Neural crest cell (in vitro differentiated cells): ENCODE measurements around the gene ACER3. TPM values are rescaled to one million over a fixed set of nuclear protein-coding genes. Genes with fewer than 3 reads are reported as not detected.

ENCODE experiments used
- DNase-seq: peaks from one replicate; pipeline ENCODE4 v3.0.0; 2021; ENCODE audit warnings: low read depth, mixed read lengths, low spot score
- H3K27ac Mint-ChIP-seq: one replicate; pipeline ENCODE4 v1.8.0; 2021; ENCODE audit warnings: mild to moderate bottlenecking, mixed read lengths; ENCODE audit not compliant: unreplicated experiment
- H3K27me3 Mint-ChIP-seq: 2 replicates; pipeline ENCODE4 v1.8.0; 2021; ENCODE audit warnings: low read depth, mild to moderate bottlenecking, mixed read lengths
- H3K36me3 Mint-ChIP-seq: 2 replicates; pipeline ENCODE4 v1.8.0; 2021; ENCODE audit warnings: low read depth, mild to moderate bottlenecking, mixed read lengths
- H3K4me1 Mint-ChIP-seq: 2 replicates; pipeline ENCODE4 v1.8.0; 2021; ENCODE audit warnings: mixed read lengths
- H3K4me3 Mint-ChIP-seq: one replicate; pipeline ENCODE4 v1.8.0; 2021; ENCODE audit warnings: mild to moderate bottlenecking, mixed read lengths
- H3K9me3 Mint-ChIP-seq: 2 replicates; pipeline ENCODE4 v1.8.0; 2021; ENCODE audit warnings: mixed read lengths
- CTCF ChIP-seq: fragments of 200-600 bp; sonication (generic); conservative IDR thresholded peaks from 2 replicates; pipeline ENCODE4 v1.5.0; 2021; ENCODE audit warnings: antibody characterized with exemption, mild to moderate bottlenecking
- total RNA-seq: library from RNA; stranded (reverse); gene quantifications from 2 replicates; pipeline ENCODE4 v1.2.1, GENCODE V29; 2021

The ACER3 gene
- total RNA-seq, 1 donor from 2014 or later, result 19.0 TPM

- no peak for DNase-seq
- Mint-ChIP-seq H3K36me3 (no peaks in the 10 kb centered on the region), H3K27ac (no peak overlapping the region)
Observed at GRCh38 chr11:77054084-77054483, 193.4 kb downstream of the ACER3 start.

GRCh38 chr11:77055101-77055561 is 194.4 kb downstream of the ACER3 start:
- no peak for TF ChIP-seq CTCF
- DNase-seq, result no peak

More at GRCh38 chr11:77054084-77054483, 193.4 kb downstream of the ACER3 start:
- no peak overlapping the region for H3K4me3 Mint-ChIP-seq
- peaks cover 4% of the 10 kb centered on the region for H3K9me3 Mint-ChIP-seq
- TF ChIP-seq CTCF, result no peak
- peaks cover 9% of the 10 kb centered on the region for H3K4me1 Mint-ChIP-seq
- H3K27me3 Mint-ChIP-seq, result no peaks in the 10 kb centered on the region

GRCh38 chr11:77055913-77056312 is 195.2 kb downstream of the ACER3 start:
- DNase-seq, result no peak
- Mint-ChIP-seq H3K4me1 (peaks cover 9% of the 10 kb centered on the region), H3K27ac (no peak overlapping the region), H3K36me3 (no peaks in the 10 kb centered on the region), H3K27me3 (peaks cover 3% of the 10 kb centered on the region), H3K4me3 (no peak overlapping the region), H3K9me3 (peaks cover 6% of the 10 kb centered on the region)
- no peak for TF ChIP-seq CTCF

More at GRCh38 chr11:77055101-77055561, 194.4 kb downstream of the ACER3 start:
- Mint-ChIP-seq H3K36me3 (no peaks in the 10 kb centered on the region), H3K9me3 (peaks cover 4% of the 10 kb centered on the region), H3K27me3 (peaks cover 3% of the 10 kb centered on the region), H3K4me3 (no peak overlapping the region), H3K4me1 (peaks cover 9% of the 10 kb centered on the region), H3K27ac (no peak overlapping the region)

GRCh38 chr11:77056814-77057402 is 196.2 kb downstream of the ACER3 start:
- no peak for TF ChIP-seq CTCF
- Mint-ChIP-seq H3K9me3 (peaks cover 6% of the 10 kb centered on the region), H3K27me3 (peaks cover 3% of the 10 kb centered on the region), H3K4me1 (peaks cover 9% of the 10 kb centered on the region), H3K4me3 (no peak overlapping the region), H3K27ac (no peak overlapping the region), H3K36me3 (no peaks in the 10 kb centered on the region)
- DNase-seq, result no peak

- Mint-ChIP-seq H3K27ac (no peak overlapping the region), H3K9me3 (peaks cover 6% of the 10 kb centered on the region), H3K4me1 (peaks cover 9% of the 10 kb centered on the region), H3K36me3 (no peaks in the 10 kb centered on the region), H3K4me3 (no peak overlapping the region), H3K27me3 (peaks cover 3% of the 10 kb centered on the region)
- TF ChIP-seq CTCF, result no peak
- DNase-seq, result no peak
Observed at GRCh38 chr11:77057938-77058474, 197.3 kb downstream of the ACER3 start.
